Measurements from ENCODE around the gene MYZAP. TPM values are rescaled to one million over a fixed set of nuclear protein-coding genes. Genes with fewer than 3 reads are reported as not detected.

Gene MYZAP
- polyA plus RNA-seq, 1 donor from 2014 or later = not detected

GRCh38 chr15:57720867-57721266 is 129.2 kb downstream of the MYZAP start:
- H4K20me1 ChIP-seq (ENCODE audit: insufficient read depth) = no peaks in the 10 kb centered on the region
- H3K27me3 ChIP-seq (ENCODE audit: insufficient read depth, low read depth, low read length) = no peaks in the 10 kb centered on the region
- H2AFZ ChIP-seq (ENCODE audit: low read depth, low read length) = no peak overlapping the region
- H3K9me3 ChIP-seq (ENCODE audit: low read length) = no peaks in the 10 kb centered on the region
- no peak overlapping the region for H3K9ac ChIP-seq (ENCODE audit: low read length)
- H3F3A ChIP-seq (ENCODE audit: insufficient read depth, low read length, poor library complexity, severe bottlenecking) = no peaks in the 10 kb centered on the region
- no peaks in the 10 kb centered on the region for H3K9me2 ChIP-seq (ENCODE audit: insufficient read depth, low read length)
- no peaks in the 10 kb centered on the region for H3K79me2 ChIP-seq (replicated peaks; ENCODE audit: insufficient read depth, low read length)
- no peaks in the 10 kb centered on the region for H3K36me3 ChIP-seq (ENCODE audit: insufficient read depth, low read length)
- no peak overlapping the region for H3K4me2 ChIP-seq (ENCODE audit: low read length)
- TF ChIP-seq EZH2 (IDR thresholded peaks at IDR 0.05; ENCODE audit: borderline replicate concordance, insufficient read depth, low read length, poor library complexity, severe bottlenecking) (no peak), CTCF (IDR thresholded peaks at IDR 0.05; ENCODE audit: poor library complexity, severe bottlenecking) (no peak), EP300 (conservative IDR thresholded peaks at IDR 0.05; ENCODE audit: poor library complexity, severe bottlenecking) (no peak), MXI1 (conservative IDR thresholded peaks at IDR 0.05; ENCODE audit: poor library complexity, severe bottlenecking) (no peak), POLR2AphosphoS5 (IDR thresholded peaks at IDR 0.05) (no peak), SMC3 (conservative IDR thresholded peaks at IDR 0.05; ENCODE audit: poor library complexity) (no peak), REST (IDR thresholded peaks at IDR 0.05; ENCODE audit: borderline replicate concordance) (no peak), TAF1 (IDR thresholded peaks at IDR 0.05; ENCODE audit: low read depth) (no peak), RAD21 (conservative IDR thresholded peaks at IDR 0.05) (no peak)
- no peak overlapping the region for H3K4me3 ChIP-seq (ENCODE audit: low read length)
- H3K27ac ChIP-seq (ENCODE audit: low read length) = no peak overlapping the region

GRCh38 chr15:57726411-57726810 is 134.7 kb downstream of the MYZAP start:
- TF ChIP-seq MXI1 (conservative IDR thresholded peaks at IDR 0.05; ENCODE audit: poor library complexity, severe bottlenecking) = no peak
- no peak for TF ChIP-seq EP300 (conservative IDR thresholded peaks at IDR 0.05; ENCODE audit: poor library complexity, severe bottlenecking)
- TF ChIP-seq RAD21 (conservative IDR thresholded peaks at IDR 0.05) = no peak
- no peak for TF ChIP-seq POLR2AphosphoS5 (IDR thresholded peaks at IDR 0.05)
- TF ChIP-seq EZH2 (IDR thresholded peaks at IDR 0.05; ENCODE audit: borderline replicate concordance, insufficient read depth, low read length, poor library complexity, severe bottlenecking) = no peak
- no peaks in the 10 kb centered on the region for H3K9me2 ChIP-seq (ENCODE audit: insufficient read depth, low read length)
- no peaks in the 10 kb centered on the region for H4K20me1 ChIP-seq (ENCODE audit: insufficient read depth)
- no peak overlapping the region for H3K9ac ChIP-seq (ENCODE audit: low read length)
- H3K27ac ChIP-seq (ENCODE audit: low read length) = no peak overlapping the region
- no peaks in the 10 kb centered on the region for H3K79me2 ChIP-seq (replicated peaks; ENCODE audit: insufficient read depth, low read length)
- H2AFZ ChIP-seq (ENCODE audit: low read depth, low read length) = no peak overlapping the region
- no peak overlapping the region for H3K4me3 ChIP-seq (ENCODE audit: low read length)
- no peak overlapping the region for H3K4me2 ChIP-seq (ENCODE audit: low read length)
- H3K36me3 ChIP-seq (ENCODE audit: insufficient read depth, low read length) = no peaks in the 10 kb centered on the region
- no peaks in the 10 kb centered on the region for H3F3A ChIP-seq (ENCODE audit: insufficient read depth, low read length, poor library complexity, severe bottlenecking)
- H3K27me3 ChIP-seq (ENCODE audit: insufficient read depth, low read depth, low read length) = no peaks in the 10 kb centered on the region
- no peaks in the 10 kb centered on the region for H3K9me3 ChIP-seq (ENCODE audit: low read length)
